Measurements from ENCODE around the gene VWF. TPM values are rescaled to one million over a fixed set of nuclear protein-coding genes. Genes with fewer than 3 reads are reported as not detected.

VWF gene
- total and polyA plus RNA-seq, 2 donors (not counting 3 experiments of a cell fraction or from before 2014, with no cell fraction given): 1,041 to 2,328 TPM

DNA sequence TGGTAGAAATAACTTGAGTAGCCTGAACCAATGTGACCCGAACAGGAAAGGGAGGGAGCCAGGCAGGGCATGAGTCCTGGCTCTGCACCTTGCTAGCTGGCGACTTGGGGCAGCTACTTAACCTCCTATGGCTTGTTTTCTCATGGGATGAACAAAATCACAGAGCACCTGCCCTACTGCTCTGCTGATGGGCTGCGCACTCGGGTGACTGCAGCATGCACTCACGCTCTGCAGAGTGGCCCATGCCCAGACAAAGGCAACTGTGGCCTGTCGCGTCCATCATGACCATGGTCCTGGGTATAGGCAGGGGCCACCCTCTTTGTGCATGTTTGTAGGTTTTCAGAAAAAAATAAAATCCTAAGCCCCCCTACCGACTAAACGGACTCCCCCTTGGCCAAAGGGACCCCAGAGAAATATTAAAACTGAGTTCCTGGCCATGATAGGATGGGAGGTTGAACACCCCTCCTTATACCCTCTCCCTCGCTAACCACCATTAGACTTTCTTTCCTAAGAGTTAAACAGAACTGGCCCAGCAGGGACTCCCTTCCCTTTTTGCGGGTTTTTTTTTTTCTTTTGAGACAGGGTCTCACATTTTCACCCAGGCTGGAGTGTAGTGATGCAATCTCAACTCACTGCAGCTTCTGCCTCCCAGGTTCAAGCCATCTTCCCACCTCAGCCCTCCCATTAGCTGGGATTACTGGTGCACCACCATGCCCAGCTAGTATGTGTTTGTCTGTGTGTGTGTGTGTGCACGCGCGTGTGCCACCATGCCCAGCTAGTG, 32.5 kb downstream of the VWF start:
- POLR2A ChIA-PET: interaction anchor here (0.7 to 1.6 kb wide), 3 partner anchors 11 to 75 kb away, joined by 3 to 10 read pairs (median 3); no protein-coding TSS in a partner anchor
- dilution Hi-C loops (cut with MboI; ENCODE audit: extremely low pct_ligation_motif_present, low sequenced_read_pairs): no loop called here

GRCh38 chr12:6090803-6091202, 33.7 kb downstream of the VWF start:
- BruUV-seq (replicated peaks): no TSS peak
- Histone ChIP-seq H3K27me3 (ENCODE audit: control insufficient read depth in 2 of 2, insufficient read depth in 2 of 2, low read length in 2 of 2) (no peaks in the 10 kb centered on the region), H3K36me3 (ENCODE audit: control insufficient read depth in 2 of 2, extremely low read depth in 1 of 2, insufficient read depth in 2 of 2, low read length in 2 of 2) (peaks cover 47 to 62% of the 10 kb centered on the region in 2 experiments), H3K9me1 (replicated peaks; ENCODE audit: control insufficient read depth, extremely low read depth, insufficient read depth, low read length) (no peaks in the 10 kb centered on the region), H2AFZ (ENCODE audit: low read depth, low read length) (no peak overlapping the region), H3K4me1 (ENCODE audit: control insufficient read depth, extremely low read depth, insufficient read depth, low read length) (peaks cover 89% of the 10 kb centered on the region), H3K9me3 (replicated peaks; ENCODE audit: control insufficient read depth, insufficient read depth, low read length) (no peaks in the 10 kb centered on the region), H4K20me1 (replicated peaks; ENCODE audit: control insufficient read depth, extremely low read depth, insufficient read depth, low read length) (no peaks in the 10 kb centered on the region), H3K27ac (ENCODE audit: insufficient read depth, low read depth, low read length) (peak overlapping the region; percentile 9), H3K9ac (replicated peaks; ENCODE audit: extremely low read depth, insufficient read depth, low read length) (peak overlapping the region; percentile 12), H3K79me2 (ENCODE audit: control insufficient read depth, insufficient read depth, low read length) (peaks cover 5% of the 10 kb centered on the region), H3K4me3 (replicated peaks in 1 of 3; ENCODE audit: insufficient read depth in 1 of 3, low read depth in 1 of 3, low read length in 3 of 3) (no peak overlapping the region), H3K4me2 (ENCODE audit: insufficient read depth, low read length) (no peak overlapping the region)
- intact Hi-C loops (cut with micrococcal nuclease): no loop called here
- no peak for DNase-seq (ENCODE audit: low read depth, low spot score)
- FAIRE-seq: no peak
- dilution Hi-C loops (cut with MboI; ENCODE audit: extremely low pct_ligation_motif_present, low sequenced_read_pairs): no loop called here
- TF ChIP-seq, protein P1, sequence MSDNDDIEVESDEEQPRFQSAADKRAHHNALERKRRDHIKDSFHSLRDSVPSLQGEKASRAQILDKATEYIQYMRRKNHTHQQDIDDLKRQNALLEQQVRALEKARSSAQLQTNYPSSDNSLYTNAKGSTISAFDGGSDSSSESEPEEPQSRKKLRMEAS (IDR thresholded peaks at IDR 0.05; ENCODE audit: insufficient read depth, insufficient read length): no peak
- TF ChIP-seq POLR2AphosphoS5 (IDR thresholded peaks at IDR 0.05; ENCODE audit: insufficient read depth, low read depth, low read length): no peak
- ChIA-PET POLR2A (interaction anchor here (0.6 kb wide), 1 partner anchor 377 kb away, joined by 3 read pairs; no protein-coding TSS in a partner anchor), CTCF (no interaction called here)

More for the DNA sequence above, 32.5 kb downstream of the VWF start:
- no peaks in the 10 kb centered on the region for H3K9me3 ChIP-seq (replicated peaks; ENCODE audit: control insufficient read depth, insufficient read depth, low read length)
- no peak for DNase-seq (ENCODE audit: low read depth, low spot score)
- peaks cover 12% of the 10 kb centered on the region for H3K79me2 ChIP-seq (ENCODE audit: control insufficient read depth, insufficient read depth, low read length)
- H3K27me3 ChIP-seq (ENCODE audit: control insufficient read depth in 2 of 2, insufficient read depth in 2 of 2, low read length in 2 of 2): no peaks in the 10 kb centered on the region
- H3K4me2 ChIP-seq (ENCODE audit: insufficient read depth, low read length): no peak overlapping the region
- CTCF ChIA-PET: interaction anchor here (1.1 to 2.9 kb wide), 5 partner anchors 8 to 187 kb away, joined by 3 to 16 read pairs (median 8); no protein-coding TSS in a partner anchor
- peaks cover 86% of the 10 kb centered on the region for H3K4me1 ChIP-seq (ENCODE audit: control insufficient read depth, extremely low read depth, insufficient read depth, low read length)
- H3K4me3 ChIP-seq (replicated peaks in 1 of 3; ENCODE audit: insufficient read depth in 1 of 3, low read depth in 1 of 3, low read length in 3 of 3): no peak overlapping the region
- H4K20me1 ChIP-seq (replicated peaks; ENCODE audit: control insufficient read depth, extremely low read depth, insufficient read depth, low read length): no peaks in the 10 kb centered on the region
- H3K36me3 ChIP-seq (ENCODE audit: control insufficient read depth in 2 of 2, extremely low read depth in 1 of 2, insufficient read depth in 2 of 2, low read length in 2 of 2): peaks cover 49 to 67% of the 10 kb centered on the region in 2 experiments
- H3K9me1 ChIP-seq (replicated peaks; ENCODE audit: control insufficient read depth, extremely low read depth, insufficient read depth, low read length): no peaks in the 10 kb centered on the region
- intact Hi-C loops (cut with micrococcal nuclease): loop anchor here (2.0 kb wide), 2 partner anchors 25 to 53 kb away; no protein-coding TSS in a partner anchor
- H3K27ac ChIP-seq (ENCODE audit: insufficient read depth, low read depth, low read length): peak overlapping the region; percentile 60
- H2AFZ ChIP-seq (ENCODE audit: low read depth, low read length): no peak overlapping the region
- TF ChIP-seq POLR2AphosphoS5 (IDR thresholded peaks at IDR 0.05; ENCODE audit: insufficient read depth, low read depth, low read length) (peak; percentile 12), GATA2 (IDR thresholded peaks at IDR 0.05; ENCODE audit: insufficient read depth, insufficient read length, low read depth, low read length) (no peak)
- no peak overlapping the region for H3K9ac ChIP-seq (replicated peaks; ENCODE audit: extremely low read depth, insufficient read depth, low read length)
- no peak for FAIRE-seq
- no TSS peak for BruUV-seq (replicated peaks)

All from endothelial cell of umbilical vein (primary cell).